Tibial nerve (tissue), 3 donors: ENCODE results near the gene NTN5.

Experiments
- CTCF ChIP-seq, 5 experiments: fragments of 200-600 bp in 3 of 5; fragments of 450-650 bp in 2 of 5; sonication (generic) in 3 of 5; IDR thresholded peaks; one replicate each; pipeline ENCODE4 v1.5.1; 2016 to 2019; ENCODE audit warnings: antibody characterized with exemption in 5 of 5, mild to moderate bottlenecking in 3 of 5, moderate library complexity in 2 of 5
- POLR2A ChIP-seq, 2 donors: fragments of 450-650 bp; IDR thresholded peaks; one replicate each; pipeline ENCODE4 v1.6.1; 2017; ENCODE audit warnings: antibody characterized with exemption in 2 of 2, mild to moderate bottlenecking in 2 of 2, moderate library complexity in 2 of 2

- TF ChIP-seq CTCF (IDR thresholded peaks at IDR 0.05) = no peak
- TF ChIP-seq POLR2A (IDR thresholded peaks at IDR 0.05) = no peak
These were observed 16.6 kb upstream of the NTN5 start for GRCh38 chr19:48689449-48689848.
